NCI-H69 (cell line): Measurements from ENCODE around the gene CORO1A.
"Not testable (repeated sequence)": the region's sequence is repeated elsewhere in the genome, so short reads cannot be mapped to it uniquely, and the experiment has no call there.

Experiments used
- DNase-seq: peaks from one replicate; lab custom pipeline; 2025; lab: John Stamatoyannopoulos, UW

CORO1A gene

DNA sequence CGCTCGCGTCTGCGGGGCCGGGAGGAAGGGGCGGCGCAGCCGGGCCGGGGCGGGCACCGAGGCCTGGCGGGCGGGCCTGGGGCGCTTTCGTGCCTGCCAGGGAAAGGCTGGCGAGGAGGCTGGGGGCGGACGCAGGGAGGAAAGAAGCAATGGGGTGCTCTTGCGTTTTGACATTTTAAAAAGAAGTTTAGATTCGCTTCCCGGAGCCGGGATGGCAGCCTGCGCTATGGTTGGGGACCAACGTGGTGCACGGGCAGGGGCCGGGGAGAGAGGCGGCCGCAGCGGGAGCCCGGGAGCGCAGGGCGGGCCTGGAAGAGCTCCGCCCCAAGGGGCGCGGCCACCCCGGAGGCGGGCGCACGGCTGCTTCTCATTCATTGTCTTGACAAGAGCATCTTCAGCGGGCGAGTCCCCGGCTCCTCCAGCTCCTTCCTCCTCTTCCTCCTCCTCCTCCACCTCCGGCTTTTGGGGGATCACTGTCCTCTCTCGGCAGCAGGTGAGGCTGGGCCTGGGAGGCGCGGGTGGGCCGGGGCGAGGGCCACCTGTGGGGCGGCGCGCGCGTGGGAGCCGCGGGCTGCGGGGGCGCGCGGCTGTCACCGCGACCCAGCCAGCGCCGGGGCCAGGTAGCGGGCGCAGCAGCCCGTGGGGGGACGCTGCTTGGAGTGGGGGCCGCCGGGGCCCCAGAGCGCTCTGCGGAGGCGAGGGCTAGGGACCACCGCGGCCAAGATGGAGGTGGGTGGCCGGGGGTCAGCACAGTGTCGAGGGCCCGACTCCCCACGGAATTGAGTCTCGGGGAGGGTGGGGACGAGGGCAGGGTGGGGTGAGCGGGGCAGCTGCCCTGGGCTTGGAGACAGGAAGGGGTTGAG lies at the start of gene CORO1A:
TSS of gene CORO1A (plus strand) at position 370 of the 863 bp plus-strand sequence. CDS start 1,608 bp downstream, outside the sequence.
- peak; percentile 93 for DNase-seq

DNA sequence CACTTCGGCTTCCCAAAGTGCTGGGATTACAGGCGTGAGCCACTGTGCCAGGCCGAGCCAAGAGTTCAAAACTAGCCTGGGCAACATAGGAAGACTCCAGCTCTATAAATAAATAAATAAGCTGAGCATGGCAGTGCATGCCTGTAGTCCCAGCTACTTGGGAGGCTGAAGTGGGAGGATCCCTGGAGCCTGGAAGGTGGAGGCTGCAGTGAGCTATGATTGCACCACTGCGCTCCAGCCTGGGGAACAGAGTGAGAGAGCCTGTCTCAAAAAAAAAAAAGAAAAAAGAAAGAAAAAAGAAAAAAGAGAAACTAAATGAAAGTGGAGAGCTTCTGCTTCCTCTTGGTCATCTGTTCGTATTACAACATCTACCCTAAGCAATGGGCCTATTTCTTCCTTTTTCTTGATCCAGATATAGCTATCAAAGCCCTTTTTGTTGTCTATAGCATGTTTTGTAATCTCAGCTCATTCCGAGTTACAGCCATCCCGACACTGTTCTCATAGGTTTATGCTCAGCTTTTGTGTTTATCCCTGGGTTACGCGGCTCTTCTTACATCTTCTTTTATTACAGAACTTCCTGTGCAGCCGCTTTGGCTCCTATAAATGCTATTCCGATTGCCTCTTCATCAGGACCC lies 46.3 kb upstream of the CORO1A start:
- no peak for DNase-seq

DNA sequence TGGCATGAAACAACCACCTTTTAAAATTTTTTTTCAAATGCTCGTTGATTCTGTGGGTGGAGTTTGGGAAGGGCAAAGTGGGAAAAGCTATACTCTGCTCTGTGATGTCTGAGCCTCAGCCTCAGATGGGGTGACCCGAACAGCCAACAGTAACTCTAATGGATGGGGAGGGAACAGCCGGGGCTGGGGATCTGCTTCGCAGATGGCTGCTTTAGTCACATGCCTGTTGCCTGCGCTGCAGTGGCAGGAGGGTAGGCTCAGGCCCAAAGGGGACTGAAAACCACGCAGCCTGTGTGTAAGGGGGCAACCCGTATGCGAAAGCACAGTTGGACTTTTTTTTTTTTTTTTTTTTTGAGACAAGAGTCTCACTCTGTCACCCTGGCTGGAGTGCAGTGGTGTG lies 45.5 kb upstream of the CORO1A start:
- DNase-seq = no peak

DNA sequence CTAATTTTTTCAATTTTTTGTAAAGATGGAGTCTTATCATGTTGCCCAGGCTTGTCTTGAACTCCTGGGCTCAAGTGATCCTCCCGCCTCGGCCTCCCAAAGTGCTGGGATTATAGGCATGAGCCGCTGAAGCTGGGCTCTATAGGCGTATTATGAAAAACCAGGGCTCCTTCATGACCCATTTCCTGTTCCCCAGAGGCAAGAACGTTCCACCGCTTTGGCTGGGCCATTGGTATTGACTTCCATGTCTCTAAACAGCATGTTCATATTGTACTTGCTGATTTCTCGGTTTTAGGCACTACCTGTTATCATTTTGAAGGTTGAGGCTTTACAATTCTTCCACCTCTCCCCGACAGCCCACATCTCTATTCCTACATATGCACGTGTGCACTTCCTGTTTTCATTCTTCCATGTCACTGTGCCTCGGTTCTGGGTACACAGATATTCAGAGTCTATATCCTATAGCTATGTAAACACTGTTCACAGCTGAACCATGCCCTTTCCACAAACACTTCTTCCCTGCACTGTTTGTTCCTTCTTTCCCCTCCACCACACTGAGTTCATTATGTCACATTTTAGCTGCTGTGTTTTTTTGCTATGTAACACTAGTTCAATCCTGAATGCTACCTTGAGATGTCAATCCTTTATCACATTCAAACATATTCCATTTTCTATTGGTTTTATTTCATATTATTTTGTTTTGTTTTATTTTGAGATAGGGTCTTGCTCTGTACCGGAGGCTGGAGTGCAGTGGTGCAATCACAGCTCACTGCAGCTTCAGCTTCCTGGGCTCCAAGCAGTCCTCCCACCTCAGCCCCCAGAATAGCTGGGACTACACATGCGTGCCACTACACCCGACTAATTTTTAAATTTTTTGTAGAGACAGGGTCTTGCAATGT lies 43.6 kb upstream of the CORO1A start:
- DNase-seq = peak; percentile 69

DNA sequence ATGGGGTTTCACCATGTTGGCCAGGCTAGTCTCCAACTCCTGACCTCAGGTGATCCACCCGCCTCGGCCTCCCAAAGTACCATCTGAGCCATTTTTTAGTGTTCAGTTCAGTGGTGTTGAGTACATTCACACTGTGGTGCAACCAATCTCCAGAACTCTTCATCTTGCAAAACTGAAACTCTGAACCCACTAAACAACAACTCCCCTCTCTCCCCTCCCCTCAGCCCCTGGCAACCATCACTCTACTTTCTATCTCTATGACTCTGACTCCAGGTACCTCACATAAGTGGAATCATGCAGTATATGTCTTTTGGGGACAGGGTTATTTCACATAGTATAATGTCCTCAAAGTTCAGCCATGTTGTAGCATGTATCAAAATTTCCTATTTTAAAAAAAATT lies 41.7 kb upstream of the CORO1A start:
- DNase-seq = no peak

DNA sequence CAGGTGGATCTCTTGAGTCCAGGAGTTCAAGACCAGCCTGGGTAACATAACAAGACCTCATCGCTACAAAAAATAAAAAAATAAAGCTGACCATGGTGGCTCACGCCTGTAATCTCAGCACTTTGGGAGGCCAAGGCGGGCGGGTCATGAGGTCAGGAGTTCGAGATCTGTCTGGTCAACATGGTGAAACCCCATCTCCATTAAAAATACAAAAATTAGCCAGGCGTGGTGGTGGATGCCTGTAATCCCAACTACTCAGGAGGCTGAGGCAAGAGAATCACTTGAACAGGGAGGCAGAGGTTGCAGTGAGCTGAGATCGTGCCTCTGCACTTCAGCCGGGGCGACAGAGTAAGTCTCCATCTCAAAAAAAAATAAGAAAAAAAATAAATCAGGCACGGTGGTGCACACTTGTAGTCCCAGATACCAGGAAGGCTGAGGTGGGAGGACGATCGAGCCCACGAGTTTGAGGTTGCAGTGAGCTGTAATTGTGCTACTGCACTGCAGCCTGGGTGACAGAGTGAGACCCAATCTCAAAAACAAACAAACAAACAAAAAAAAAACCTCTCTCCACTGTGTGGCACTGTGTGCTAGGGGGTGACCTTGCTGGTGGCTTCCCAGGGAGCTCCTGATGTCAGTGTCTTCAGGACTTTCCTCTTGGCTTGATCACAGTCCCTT lies 40.6 kb upstream of the CORO1A start:
- peak; percentile 30 for DNase-seq

DNA sequence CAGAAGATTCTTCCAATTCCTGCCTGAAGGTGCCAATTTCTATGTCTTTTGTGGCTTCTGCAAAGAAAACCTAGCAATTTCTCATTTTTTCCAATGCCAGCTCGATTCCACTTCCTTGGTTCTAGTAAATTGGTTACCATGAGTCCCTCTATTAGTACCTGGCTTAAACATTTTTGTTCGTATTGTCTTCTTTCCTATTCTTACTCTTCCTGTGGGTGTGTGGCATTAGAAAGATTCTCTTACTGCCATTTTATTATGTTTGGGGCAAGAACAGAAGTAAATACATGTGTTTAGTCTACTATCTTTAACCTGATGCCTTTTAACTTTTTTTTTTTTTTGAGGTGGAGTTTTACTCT lies 40.1 kb upstream of the CORO1A start:
- no peak for DNase-seq

DNA sequence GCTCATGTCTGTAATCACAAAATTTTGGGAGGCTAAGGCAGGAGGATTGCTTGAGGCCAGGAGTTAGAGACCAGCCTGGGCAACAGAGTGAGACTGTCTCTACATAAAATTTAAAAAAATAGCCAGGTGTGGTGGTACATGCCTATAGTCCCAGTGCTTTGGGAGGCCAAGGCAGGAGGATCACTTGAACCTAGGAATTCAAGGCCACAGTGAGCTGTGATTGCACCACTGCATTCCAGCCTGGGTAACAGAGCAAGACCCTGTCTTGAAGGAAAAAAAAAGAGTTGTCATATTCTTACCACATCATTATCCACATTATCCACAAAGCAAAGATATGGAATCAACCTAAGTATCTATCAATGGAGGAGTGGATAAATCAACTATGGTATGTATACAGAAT lies 39.4 kb upstream of the CORO1A start:
- DNase-seq = no peak

DNA sequence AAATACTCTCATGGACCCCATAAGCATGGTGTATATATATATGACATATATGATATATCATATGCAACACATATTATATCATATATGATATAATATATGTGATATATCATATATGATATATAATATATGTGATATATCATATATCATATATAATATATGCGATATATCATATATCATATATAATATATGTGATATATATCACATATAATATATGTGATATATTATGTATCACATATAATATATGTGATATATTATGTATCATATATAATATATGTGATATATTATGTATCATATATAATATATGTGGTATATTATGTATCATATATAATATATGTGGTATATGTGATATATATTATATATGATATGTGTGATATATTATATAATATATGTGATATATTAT lies 38.5 kb upstream of the CORO1A start:
- DNase-seq = no peak

DNA sequence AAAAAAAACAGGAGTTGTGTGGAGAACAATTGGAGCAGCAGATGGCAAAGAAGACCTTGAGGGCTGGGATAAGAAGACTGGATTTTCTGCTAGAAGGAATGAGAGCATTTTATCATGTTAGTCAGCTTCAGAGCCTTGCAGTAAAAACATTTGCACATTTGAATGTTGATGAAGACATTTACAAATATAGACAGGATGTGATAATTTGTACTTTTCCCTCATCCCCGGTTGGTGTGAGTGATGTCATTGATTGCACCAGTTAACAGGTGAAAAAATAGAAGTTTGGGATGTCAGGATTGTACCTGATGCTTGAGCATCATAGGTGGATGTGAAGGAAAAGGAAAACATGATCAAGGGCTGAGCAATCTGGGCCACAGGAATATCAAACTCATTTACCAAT lies 37.7 kb upstream of the CORO1A start:
- DNase-seq = no peak

DNA sequence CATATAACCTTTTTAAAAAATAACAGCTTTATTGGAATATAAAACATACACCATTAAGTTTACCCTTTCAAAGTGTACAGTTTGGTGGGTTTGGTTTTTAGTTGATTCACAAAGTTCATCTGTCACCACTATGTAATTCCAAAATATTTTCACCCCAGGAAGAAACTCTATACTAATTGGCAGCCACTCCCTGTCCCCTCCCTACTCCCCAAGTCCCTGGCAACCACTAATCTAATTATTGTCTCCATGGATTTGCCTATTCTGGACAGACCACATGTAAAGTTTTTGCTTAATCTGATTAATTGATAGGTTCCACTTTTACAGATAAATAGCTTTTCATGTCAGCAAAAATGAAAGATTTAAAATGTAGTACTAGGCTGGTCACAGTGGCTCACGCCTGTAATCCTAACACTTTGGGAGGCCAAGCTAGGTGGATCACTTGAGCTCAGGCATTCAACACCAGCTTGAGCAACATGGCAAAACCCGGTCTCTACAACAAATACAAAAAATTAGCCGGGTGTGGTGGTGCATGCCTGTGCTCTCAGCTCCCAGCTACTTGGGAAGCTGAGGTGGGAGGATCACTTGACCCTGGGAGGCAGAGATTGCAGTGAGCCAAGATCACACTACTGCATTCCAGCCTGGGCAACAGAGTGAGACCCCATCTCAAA lies 35.4 kb upstream of the CORO1A start:
- DNase-seq = no peak

DNA sequence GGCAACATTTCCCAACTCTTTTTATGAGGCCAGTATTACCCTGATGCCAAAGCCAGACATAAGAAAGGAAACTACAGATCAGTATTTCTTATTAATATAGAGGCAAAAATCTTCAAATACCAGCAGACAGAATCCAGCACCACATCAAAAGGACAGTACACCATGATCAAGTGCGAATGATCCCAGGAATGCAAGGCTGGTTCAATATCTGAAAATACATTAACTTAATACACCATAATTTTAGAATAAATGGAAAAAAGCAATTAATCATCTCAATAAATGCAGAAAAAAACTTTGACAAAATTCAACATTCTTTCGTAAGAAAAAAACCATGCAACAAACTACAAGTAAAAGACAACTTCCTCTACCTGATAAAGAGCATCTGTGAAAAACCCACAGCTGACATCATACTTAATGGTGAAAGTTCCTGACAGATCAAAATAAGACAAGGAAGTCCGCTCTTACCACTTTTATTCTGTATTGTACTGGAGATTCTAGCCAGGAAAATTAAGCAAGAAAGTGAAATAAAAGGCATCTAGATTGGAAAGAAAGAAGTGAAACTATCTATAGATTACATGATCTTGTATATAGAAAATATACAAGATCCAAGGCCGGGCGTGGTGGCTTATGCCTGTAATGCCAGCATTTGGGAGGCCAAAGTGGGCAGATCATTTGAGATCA lies 34.0 kb upstream of the CORO1A start:
- no peak for DNase-seq

DNA sequence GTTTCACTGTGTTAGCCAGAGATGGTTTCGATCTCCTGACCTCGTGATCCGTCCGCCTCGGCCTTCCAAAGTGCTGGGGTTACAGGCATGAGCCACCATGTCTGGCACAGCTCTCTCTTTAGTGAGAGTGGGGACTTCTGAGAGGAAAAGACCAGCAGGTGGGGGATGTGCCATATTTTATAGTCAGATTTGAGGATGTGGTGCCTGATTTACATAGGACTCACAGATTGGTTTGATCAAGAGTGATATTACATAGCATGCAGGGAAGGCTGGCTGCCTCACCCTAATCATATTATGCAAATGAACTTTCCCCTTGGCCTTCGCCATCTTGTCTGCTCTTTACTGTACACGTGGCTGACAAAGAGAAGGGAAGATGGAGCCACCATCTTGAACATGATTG lies 32.3 kb upstream of the CORO1A start:
- DNase-seq = no peak

DNA sequence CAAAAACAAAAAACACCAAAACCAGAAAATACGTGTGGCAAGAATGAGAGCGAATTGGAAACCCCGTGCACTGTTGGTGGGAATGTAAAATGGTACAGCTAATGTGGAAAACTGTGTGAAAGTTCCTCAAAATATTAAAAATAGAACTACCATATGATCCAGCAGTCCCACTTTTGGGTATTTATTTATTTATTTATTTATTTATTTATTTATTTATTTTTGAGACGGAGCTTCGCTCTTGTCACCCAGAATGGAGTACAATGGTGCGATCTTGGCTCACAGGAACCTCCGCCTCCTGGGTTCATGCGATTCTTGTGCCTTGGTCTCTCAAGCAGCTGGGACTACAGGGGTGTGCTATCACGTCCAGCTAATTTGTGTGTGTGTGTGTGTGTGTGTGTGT lies 30.9 kb upstream of the CORO1A start:
- no peak for DNase-seq

DNA sequence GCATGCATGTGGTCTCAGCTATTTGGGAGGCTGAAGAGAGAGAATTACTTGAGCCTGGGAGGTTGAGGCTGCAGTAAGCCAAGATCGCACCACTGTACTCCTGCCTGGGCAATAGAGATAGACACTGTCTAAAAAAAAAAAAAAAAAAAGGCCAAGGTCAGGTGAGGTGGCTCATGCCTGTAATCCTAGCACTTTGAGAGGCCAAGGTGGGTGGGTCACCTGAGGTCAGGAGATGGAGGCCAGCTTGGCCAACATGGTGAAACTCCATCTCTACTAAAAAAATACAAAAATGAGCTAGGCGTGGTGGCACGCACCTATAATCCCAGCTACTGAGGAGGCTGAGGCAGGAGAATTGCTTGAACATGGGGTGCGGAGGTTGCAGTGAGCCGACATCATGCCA lies 28.2 kb upstream of the CORO1A start:
- DNase-seq = no peak

DNA sequence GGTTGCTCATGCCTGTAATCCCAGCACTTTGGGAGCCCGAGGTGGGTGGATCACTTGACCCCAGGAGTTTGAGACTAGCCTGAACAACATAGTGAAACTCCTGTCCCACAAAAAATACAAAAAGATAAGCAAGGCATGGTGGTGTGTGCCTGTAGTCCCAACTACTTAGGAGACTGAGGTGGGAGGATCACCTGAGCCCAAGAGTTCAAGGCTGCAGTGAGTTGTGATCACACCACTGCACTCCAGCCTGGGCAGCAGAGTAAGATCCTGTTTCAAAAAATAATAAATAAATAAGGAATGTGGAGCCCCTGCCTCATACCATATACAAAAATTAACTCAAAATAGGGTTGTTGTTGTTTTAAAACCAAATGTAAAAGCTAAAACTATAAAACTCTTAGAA lies 26.2 kb upstream of the CORO1A start:
- no peak for DNase-seq

DNA sequence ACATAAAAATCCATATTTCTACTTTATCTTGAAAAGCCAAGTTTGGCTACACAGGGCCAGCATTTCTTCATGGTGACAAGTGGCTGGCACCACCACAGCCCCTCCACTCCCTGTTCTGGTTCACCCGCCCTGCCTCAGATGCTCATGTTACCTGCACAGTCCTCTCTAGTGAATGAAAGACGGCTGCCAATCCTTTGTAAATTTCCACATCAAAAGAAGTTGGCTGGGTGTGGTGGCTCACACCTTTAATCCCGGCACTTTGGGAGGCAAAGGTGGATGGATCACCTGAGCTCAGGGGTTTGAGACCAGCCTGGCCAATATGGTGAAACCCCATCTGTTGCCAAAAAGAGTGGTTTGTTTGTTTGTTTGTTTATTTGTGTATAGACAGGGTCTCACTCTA lies 19.9 kb upstream of the CORO1A start:
- DNase-seq = no peak

DNA sequence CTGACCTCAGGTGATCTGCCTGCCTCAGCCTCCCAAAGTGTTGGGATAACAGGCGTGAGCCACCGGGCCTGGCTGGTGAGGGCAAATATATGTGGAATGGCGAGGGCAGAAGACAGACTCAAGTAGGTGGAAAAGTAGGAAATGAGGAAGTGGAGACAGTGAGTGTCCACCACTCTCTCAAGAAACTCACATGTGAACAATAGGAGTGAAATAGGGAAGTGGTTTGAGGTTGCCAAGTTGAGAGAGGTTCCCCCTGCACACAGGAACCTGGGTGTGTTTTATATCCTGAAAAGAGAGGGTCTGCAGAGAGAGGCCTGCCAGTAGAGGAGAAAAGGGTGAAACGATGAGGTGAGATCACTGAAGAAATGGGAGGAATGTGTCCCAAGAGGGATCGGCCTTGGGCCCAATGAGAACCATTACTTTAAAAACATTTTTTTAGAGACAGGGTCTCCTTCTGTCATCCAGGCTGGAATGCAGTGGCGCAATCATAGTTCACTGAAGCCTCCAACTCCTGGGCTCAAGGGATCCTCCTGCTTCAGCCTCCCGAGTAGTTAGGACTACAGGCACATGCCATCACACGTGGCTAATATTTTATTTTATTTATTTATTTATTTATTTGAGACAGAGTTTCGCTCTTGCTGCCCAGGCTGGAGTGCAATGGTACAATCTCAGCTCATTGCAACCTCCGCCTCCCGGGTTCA lies 17.1 kb upstream of the CORO1A start:
- no peak for DNase-seq

DNA sequence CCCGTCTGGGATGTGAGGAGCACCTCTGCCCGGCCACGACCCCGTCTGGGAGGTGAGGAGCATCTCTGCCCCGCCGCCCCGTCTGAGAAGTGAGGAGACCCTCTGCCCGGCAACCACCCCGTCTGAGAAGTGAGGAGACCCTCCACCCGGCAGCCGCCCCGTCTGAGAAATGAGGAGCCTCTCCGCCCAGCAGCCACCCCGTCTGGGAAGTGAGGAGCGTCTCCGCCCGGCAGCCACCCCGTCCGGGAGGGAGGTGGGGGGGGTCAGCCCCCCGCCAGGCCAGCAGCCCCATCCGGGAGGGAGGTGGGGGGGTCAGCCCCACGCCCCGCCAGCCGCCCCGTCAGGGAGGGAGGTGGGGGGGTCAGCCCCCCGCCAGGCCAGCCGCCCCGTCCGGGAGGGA lies 14.7 kb upstream of the CORO1A start:
- DNase-seq = not testable (repeated sequence)

DNA sequence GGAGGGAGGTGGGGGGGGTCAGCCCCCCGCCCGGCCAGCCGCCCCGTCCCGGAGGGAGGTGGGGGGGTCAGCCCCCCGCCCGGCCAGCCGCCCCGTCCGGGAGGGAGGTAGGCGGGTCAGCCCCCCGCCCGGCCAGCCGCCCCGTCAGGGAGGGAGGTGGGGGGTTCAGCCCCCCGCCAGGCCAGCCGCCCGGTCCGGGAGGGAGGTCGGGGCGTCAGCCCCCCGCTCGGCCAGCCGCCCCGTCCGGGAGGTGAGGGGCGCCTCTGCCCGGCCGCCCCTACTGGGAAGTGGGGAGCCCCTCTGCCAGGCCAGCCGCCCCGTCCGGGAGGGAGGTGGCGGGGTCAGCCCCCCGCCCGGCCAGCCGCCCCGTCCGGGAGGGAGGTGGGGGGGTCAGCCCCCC lies 14.0 kb upstream of the CORO1A start:
- DNase-seq = not testable (repeated sequence)
